22Rv1 (cell line): ENCODE measurements around the gene NAV2.

Source experiments
- H3K27ac ChIP-seq: fragments of 450-650 bp; 2 replicates; pipeline ENCODE4 v1.5.1; 2017
- ZFX ChIP-seq: fragments of 450-650 bp; IDR thresholded peaks from 2 replicates; pipeline ENCODE4 v1.6.1; 2017; ENCODE audit warnings: antibody characterized with exemption, borderline replicate concordance
- TF ChIP-seq, protein P1 (sequence below): fragments of 450-650 bp; IDR thresholded peaks from 2 replicates; pipeline ENCODE4 v1.5.1; 2017; ENCODE audit warnings: mild to moderate bottlenecking

NAV2 gene

DNA sequence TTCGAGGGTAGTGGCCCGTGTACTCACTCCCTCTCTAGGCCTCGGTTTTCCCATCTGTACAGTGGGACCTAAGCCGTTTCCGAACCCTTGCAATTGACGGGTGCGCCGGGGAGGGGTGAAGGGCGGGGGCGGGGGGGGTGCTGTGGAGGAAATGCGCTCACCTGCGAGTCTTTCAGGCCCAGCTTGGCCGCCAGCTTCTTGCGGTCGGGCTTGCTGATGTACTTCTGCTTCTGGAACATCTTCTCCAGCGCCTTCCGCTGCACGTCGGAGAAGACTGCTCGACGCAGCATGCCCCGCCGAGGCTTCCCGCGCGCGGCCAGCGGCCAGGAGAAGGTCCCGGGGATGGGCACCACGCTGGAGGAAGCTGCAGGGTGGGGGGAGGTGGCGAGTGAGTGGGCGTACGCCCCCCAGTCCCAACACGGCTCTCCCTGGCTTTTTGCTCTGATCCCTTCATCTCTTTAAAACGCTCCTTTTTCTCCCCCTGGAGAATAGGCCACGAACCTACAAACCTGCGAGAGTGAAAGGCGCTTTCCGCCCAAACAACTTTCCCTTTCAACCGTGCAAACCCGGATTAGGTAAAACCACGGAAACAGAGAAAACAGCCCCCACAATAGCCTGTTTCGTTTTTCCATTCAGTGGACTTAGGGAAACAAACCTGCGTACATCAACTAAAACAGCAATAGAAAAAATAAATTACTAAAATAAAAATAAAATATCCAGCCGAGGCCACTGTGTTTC, 444.4 kb downstream of the NAV2 start:
- no peak overlapping the region for H3K27ac ChIP-seq
- no peak for TF ChIP-seq ZFX

DNA sequence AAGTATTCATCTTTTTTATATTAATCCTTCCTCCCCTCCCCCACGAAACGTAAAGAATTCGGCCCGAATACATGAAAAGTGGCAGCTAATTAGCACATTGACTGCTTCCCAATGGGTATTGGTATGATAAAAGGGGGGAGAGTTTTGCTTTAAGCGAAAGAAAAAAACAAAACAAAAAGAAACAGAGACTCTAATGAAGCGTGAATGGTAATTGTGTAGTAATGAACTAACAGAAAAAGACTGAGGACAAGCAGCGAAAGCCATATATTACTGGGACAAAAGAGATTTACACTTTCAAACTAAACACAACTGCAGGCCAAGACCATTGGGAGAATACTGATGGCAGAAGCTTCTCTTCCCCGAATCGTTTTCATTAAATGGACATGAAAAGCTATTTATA, 445.1 kb downstream of the NAV2 start:
- TF ChIP-seq, protein P1, sequence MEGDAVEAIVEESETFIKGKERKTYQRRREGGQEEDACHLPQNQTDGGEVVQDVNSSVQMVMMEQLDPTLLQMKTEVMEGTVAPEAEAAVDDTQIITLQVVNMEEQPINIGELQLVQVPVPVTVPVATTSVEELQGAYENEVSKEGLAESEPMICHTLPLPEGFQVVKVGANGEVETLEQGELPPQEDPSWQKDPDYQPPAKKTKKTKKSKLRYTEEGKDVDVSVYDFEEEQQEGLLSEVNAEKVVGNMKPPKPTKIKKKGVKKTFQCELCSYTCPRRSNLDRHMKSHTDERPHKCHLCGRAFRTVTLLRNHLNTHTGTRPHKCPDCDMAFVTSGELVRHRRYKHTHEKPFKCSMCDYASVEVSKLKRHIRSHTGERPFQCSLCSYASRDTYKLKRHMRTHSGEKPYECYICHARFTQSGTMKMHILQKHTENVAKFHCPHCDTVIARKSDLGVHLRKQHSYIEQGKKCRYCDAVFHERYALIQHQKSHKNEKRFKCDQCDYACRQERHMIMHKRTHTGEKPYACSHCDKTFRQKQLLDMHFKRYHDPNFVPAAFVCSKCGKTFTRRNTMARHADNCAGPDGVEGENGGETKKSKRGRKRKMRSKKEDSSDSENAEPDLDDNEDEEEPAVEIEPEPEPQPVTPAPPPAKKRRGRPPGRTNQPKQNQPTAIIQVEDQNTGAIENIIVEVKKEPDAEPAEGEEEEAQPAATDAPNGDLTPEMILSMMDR: no peak
- TF ChIP-seq ZFX: no peak
- no peak overlapping the region for H3K27ac ChIP-seq

DNA sequence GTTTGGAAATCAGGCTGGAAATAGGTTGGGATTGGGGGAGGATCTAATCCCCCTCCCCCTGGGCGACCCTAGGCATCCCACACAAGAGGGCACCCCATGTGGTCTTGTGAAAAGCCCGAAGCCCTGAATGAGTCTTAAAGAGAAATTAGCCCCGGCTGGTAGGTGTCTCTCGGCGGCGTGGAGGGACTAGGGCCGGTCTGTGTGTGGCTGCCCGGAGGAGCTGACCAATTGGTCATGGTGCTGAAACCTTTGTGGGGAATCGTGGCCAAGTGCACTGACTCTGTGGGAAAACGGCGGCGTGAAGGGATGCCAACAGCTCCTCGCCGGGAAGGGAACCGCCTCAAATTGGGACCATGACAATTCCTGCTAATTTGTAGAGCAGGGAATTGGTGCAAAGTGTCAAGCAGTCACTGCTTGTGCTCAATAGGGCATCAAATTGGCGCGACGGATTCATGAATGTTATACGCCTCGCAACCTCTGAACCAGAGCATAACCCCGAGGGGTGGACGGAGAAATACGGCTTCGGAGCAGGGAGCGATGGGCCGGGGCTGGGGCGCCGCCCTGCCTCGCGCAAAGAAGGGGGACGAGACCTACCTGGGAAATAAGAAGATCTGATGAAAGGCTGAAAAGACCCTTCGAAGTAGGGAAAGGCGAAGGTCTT, 446.1 kb downstream of the NAV2 start:
- no peak for TF ChIP-seq ZFX
- TF ChIP-seq, protein P1: no peak
- H3K27ac ChIP-seq: no peak overlapping the region

DNA sequence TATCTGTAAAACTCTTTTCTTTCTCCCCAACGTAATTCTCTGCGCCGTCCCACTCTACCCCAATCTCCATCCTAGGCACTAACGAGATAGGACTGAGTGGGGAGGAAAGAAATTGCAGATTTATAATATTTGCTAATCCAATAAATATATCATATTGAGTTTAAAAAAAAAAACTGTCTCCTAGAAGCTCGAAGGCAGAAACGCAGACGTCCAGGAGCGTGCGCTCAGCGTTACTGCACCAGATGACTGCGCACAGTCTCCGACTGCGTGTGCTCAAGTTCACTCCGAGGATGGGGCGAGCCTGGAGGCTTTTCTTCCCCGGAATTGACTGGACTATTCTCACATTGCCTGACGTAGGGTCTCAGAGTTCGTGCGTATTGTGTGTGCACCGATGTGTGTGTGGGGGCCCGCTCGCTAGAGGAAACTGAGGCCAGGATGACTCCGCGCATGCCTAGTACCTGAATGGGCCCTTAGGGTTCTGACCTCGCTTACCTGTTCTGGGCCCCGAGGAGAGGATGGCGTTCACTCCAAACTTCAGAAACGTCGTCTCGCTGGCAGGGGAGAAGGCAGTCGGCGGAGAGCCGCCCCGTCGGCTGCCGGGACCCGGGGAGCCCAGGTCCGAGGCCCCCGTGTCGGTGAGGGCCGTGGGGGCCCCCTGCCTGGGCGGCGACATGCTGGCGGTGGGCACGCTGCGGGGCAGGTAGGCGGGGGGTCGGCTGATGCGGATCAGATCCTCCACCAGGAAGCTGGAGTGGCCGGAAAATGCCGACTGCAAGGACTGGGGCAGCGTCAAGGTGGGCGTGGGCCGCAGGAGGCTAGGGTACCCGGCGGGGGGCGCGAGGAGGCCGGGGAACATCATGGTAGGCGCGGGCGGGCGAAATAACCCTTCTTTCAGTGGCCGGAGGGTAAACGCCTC, 447.1 kb downstream of the NAV2 start:
- TF ChIP-seq ZFX: no peak
- TF ChIP-seq, protein P1: no peak
- H3K27ac ChIP-seq: no peak overlapping the region

DNA sequence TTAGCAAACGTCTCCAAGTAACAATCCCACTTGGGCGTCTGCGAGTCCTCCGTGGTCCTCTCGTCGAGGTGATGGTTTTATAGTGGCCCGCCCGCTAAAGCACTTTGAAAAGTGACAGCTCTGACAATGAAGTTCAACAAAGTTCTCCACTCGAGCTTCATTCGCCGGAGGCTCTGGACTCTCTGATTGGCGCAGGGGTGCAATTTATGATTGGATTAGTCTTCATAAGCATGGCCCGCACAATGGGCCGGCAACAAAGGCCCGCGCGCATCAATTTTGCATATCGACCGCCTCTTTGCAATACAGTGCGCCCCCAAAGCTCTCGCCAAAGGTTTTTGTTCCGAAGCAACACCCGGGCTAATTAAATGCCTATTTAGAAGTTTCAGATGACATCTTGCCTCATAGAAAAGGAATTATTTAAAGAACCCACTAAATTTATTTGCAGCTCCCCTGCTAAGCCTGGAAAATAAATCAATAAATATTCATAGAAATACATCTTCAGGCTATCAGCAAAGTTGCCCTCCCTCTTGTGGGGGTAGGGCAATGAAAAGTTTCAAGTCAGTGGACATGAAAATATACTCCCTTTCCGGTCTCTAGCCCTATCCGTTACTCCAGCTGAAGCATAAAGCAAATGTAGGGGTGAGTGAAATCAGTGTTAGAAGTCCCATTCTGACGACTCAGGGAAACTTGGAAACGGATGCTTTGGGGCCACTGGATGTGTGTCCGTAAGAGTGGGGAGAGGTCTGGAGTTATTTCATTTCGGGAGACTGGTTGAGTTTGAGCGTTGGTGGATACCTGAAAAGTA, 448.0 kb downstream of the NAV2 start, which contains the start of gene DBX1:
DBX1 (minus strand) TSS at position 51 of the 805 bp plus-strand sequence. CDS start 151 bp downstream, outside the sequence.
- TF ChIP-seq ZFX: no peak
- TF ChIP-seq, protein P1: no peak
- H3K27ac ChIP-seq: no peak within 1 kb of the TSS

DNA sequence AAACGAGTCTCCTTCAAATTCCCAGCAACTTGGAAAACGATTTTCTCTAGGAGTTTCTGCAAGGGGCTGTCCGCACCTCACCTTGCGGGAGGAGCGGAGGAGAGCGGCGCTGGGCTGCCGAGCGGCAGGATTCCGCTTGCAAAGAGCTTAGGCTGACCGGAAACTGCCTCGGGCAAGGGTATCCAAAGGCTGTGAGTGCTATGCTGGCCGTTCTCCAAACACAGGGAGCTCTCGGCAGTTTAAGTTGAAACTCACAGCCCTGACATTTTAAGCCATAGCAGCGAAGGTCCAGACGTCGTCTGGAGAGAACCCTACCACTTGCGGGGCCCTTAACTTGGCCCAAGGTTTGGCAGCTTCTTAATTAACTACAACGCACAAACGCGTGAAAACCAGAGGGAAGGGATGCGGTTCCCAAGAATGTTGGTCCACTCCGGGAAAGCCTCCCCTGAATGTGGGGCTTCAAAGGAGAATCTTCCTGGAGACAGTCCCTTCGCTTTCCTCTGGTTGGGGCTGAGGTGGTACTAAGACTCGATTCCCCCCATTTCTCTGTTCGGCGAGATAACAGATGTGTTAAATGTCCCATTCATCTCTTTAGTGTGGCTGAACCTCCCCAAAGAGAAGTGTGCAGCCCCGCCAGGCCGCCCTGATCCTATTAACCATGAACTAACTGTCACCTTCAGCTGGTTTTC, 448.7 kb downstream of the NAV2 start:
- no peak for TF ChIP-seq ZFX
- TF ChIP-seq, protein P1: no peak
- H3K27ac ChIP-seq: no peak overlapping the region
